ENCODE measurements around the gene GAS6.

Gene GAS6

DNA sequence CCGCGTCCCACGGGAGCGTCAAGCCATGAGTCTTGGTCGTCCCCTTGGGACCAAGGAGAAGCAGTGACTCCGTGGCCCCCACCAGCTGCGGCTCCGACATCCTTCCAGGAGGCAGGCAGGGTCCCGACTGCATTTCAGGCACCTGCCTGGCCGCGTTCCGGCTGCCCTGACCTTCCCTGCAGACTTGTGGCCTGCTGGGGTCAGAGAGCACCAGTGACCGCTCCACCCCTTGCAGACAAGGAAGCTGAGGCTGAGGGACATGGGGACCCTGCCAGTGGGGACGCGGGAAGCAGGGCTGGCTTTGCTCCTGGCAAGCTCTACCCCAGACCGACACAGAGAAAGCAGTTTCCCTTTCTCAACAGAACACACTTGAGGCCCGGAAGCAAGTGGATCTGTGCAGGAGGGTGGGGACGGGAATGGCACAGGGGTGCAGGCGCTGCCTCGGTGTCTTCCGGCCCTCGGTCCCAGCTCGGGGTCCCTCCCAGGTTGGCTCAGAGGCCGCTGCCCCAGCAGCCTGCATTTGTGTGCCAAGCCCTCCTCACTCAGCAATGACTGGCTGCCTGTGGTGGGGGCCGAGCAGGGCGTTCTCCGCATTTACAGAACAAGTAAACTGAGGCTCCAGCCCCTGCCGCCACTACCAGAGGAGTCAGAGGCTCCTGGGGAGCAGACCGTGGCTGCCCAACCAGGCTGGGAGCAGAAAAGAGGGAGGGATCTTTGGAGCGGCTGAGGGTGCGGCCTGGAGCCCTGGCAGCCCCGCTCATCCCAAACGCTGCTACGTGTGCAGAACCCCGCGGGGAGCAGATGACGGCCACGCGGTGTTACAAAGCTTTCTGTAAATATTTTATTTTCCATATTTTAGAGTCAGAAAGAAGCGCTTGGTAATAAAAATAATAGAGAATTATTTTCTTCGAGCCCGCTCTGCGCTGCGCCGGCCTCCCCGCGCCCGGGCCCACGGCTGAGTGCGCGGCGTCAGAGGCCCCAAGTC is 43.9 kb downstream of the GAS6 start:
- DNase-seq (ENCODE audit: low read depth in 3 of 3), result no peak

DNA sequence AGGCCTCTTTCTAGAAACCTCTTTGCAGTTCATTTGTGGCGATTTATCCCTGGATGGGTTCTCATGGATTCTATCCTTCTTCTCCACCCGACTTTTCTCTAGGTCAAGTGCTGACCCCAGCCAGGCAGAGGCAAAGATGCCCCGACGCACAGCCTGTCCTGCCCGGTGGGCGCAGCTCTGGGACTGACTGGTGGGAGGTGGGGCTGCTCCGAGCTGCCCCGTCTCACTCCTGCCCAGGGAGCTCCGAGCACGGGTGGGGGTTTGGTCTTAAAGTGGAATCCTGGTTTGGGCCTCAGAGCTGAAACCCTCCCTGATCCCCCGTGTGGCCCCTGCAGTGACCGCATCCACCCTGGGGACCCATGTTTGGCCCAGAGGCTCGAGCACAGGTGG is 44.5 kb downstream of the GAS6 start:
- DNase-seq (ENCODE audit: low read depth in 3 of 3), result no peak

DNA sequence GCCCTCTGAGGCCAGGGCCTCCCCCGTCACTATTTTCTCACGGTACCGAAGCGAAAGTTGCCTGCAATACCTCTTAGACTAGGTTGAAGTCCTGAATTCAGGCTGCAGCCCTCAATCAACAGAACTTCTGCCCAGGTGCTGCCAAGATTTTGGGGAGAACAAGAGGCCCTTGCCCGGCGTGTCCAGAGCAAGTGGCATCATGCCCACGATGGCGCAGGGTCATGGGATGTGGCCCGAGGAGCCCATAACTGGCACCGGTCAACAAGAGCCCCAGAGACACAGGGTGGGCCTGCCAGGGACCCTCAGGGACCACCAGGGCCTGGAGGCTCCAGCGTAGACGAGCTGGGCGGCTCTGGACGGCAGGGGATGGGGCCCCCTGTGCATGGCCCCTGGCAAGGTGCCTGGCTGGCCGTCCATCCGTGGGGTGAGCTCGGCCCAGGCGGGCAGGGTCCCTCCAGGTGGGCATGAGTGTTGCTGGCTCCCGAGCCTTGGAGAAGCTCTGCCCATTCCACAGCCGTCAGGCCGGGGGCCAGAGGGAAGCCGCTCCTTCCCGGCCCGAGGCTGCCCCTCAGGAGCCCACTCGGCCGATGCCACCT is 45.1 kb downstream of the GAS6 start:
- no peak for DNase-seq (ENCODE audit: low read depth in 3 of 3)

DNA sequence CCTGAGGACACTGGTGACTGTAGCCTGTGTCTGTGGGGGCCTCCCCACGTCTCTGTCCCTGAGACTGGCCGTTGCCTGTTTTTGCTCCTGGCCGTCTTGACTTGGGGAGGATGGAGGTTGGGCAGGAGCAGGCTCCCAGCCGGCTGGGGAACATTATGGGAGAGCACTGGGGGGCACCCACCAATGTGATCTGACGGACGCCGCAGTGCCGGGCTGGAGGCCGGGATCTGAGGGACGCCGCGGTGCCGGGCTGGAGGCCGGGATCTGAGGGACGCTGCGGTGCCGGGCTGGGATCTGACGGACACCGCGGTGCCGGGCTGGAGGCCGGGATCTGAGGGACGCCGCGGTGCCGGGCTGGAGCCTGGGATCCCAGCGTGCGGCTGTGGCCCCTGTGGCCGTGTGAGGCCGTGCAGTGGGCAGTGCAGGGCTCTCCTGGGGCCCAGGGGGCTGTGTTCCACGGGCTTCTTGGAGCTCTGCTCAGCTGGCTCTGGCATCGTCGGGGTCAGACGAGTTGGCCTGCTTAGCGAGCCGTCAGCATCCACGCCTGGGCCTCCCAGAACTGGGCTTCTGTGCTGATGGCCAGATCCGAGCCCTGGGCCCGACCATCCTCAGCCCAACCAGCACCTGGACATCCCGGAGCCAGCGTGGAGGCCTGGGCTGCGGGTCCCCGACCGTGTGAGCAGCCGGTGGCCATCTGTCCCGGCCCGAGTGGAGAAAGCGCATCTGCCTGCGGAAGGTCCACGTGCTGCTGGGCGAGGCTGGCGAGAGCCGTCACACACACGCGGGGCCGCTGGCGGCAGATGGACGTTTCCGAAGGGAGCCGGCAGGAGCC is 45.8 kb downstream of the GAS6 start:
- no peak for DNase-seq (ENCODE audit: low read depth in 3 of 3)

DNA sequence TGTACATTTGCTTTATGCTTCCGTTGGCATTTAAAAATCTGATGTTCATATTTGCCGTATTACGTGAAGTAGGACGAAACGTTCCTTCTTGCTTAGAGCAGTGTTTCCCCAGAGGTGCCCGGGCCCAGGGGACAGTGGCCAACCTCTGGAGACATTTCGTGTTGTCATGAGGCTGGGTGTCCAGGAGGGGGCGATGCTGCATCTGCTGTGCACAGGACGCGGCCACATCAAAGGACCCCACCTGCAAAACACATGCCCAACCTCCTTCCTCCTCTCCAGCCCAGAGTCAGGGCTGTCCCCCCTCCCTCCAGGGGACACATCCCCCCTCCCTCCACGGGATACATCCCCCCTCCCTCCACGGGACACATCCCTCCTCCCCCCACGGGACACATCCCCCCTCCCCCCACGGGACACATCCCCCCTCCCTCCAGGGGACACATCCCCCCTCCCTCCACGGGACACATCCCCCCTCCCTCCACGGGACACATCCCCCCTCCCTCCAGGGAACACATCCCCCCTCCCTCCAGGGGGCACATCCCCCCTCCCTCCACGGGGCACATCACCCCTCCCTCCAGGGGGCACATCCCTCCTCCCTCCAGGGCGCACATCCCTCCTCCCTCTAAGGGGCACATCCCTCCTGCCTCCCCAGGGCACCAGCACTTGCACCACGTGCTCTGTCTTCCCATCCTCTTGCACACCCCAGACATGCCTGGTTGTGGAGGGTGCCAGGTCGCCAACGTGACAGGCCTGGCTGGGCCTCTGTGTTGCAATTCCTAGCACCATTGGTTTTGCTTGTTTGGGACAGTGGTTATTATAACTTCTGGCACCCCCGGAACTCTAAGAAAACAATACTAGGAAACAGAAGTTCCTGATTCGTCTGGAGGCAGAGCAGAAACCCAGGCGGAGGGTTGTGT is 46.7 kb downstream of the GAS6 start:
- DNase-seq (ENCODE audit: low read depth in 3 of 3), result peak; percentile 72 to 85 (median 77)

DNA sequence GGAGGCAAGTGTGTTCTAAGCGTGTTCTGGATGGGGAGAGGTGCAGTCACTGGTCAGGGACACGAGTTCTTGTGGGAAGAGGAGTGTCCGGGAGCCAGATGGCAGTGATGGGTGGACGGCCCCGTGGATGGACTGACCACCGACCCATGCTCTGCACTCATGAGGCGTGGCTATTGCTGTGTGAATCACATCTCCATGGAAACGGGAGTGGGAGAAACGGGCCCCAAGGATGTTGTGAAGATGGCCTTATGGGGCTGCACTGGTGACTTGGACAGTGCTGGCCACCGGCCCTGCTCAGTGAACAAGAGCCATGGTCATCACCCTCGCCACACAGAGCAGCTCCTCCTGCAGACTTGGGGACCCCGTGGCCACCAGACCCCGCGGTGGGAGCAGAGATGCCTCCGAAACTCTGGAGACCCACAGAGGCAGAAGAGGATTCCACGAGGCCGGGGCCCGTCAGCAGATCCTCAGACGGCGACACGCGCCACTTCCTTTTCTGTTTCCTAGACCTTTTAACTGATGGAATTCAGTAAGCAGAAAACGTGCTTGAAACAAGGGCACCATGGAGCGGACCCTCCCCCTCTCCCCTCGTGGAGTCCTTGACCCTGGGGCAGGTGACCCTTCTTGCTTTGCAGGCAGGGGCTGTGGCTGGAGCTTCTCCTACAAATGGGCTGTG is 47.5 kb downstream of the GAS6 start:
- DNase-seq (ENCODE audit: low read depth in 3 of 3), result no peak

DNA sequence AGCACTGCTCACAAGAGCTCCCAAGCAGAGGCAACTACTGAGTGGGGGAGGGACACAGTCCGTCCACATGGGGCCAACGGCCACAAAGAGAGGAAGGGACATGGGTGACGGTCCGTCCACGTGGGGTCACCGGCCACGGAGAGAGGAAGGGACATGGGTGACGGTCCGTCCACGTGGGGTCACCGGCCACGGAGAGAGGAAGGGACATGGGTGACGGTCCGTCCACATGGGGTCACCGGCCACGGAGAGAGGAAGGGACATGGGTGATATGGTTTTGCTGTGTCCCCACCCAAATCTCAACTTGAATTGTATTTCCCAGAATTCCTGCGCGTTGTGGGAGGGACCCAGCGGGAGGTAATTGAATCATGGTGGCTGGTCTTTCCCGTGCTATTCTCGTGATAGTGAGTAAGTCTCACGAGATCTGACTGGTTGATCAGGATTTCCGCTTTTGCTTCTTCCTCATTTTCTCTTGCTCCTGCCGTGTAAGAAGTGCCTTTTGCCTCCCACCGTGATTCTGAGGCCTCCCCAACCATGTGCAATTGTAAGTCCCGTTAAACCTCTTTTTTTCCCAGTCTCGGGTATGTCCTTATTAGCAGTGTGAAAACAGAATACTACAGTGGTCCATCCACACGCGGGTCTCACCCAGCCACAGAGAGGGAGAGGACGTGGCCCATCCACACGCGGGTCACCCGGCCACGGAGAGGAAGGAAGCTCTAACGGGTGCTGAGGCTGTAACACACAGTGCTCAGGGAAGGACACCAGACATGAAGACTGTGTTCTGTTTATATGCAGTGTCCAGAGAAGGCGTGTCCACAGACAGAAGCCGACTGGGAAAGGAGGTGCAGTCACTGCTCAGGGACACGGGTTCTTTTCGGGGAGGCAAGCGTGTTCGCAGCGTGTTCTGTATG is 48.5 kb downstream of the GAS6 start:
- DNase-seq (ENCODE audit: low read depth in 3 of 3), result peak in 1 of 3 donors; percentile 46

DNA sequence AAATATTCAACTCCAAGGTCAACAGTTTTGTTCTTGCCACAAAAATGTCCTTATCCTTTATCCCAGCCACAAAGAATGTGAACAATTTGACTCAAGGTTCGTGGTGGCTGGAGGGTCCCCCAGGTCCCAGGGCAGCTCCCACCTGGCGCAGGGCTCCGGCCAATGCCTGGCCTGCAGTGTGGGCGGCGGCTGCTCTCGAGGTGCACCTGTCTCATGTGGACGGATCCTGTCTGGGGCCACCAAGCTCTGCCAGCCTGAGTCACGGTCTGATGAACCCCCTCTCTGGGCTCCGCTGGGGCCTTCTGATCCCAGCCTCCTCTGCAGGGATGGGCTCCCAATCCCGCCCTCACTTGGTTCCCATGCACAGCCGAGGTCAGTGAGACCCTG is 49.4 kb downstream of the GAS6 start:
- no peak for DNase-seq (ENCODE audit: low read depth in 3 of 3)

DNA sequence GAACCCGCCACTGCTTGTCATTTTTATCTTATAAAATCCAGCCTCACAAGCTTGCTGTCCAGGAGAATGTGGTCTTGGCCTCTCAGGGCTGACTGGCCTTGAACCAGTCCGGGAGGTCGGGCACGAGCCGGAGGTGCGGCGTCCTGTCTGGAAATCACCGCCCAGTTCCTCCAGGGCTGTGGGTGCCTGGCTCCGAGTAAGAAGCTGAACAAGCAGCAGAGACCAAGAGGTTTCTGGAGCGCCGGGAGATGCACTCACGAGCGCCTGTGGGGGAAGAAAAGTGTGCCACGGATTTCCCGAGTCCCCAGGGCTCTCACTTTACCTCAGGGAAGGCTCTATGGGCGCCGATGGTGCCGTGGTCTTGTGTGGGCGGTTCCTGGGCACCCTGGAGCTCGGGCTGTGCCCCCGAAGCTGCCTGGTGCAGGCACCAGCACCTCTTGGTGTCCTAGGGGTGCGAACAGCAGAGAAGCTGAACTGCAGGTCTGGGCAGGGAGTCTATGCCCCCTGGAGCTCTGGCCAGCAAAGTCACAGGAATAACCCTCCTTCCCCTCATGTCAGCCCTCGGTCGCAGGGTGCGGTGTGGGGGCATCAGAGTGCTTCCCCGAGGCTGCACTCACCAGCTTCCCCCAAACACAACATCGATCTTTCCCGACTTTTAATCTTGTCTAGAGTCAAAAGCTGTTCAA is 50.0 kb downstream of the GAS6 start:
- DNase-seq (ENCODE audit: low read depth in 3 of 3), result no peak

DNA sequence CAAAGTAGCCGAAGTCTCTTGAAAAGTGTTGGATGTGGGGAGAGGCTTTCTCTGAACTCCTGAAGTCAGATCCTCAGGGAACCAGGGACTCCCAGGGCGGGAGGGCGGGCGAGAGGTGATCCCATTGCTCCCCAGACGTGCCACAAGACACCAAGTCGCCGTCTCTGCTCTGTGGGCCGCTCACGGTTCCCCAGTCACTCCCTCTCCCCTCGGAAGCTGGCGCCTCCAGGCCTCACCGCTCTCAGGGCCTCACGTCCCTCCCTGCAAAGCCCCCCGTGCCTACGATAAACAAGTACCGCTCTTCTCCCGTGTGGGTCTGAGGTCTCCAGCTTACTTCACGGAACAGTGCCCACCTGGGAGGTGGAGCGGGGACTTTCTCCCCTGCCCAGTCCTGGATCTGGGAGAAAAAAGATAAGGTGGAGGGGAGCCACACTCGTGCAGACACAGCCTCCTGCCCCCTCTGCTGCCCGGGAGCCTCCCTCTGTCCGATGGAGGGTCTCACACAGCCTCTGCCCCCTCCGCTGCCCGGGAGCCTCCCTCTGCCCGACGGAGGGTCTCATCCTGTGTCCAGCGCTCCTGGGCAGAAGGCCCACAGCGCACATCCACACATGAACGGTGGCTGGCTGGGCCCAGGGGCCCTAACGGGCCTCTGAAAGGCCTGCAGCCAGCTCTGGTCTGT is 50.7 kb downstream of the GAS6 start:
- DNase-seq (ENCODE audit: low read depth in 3 of 3), result no peak

DNA sequence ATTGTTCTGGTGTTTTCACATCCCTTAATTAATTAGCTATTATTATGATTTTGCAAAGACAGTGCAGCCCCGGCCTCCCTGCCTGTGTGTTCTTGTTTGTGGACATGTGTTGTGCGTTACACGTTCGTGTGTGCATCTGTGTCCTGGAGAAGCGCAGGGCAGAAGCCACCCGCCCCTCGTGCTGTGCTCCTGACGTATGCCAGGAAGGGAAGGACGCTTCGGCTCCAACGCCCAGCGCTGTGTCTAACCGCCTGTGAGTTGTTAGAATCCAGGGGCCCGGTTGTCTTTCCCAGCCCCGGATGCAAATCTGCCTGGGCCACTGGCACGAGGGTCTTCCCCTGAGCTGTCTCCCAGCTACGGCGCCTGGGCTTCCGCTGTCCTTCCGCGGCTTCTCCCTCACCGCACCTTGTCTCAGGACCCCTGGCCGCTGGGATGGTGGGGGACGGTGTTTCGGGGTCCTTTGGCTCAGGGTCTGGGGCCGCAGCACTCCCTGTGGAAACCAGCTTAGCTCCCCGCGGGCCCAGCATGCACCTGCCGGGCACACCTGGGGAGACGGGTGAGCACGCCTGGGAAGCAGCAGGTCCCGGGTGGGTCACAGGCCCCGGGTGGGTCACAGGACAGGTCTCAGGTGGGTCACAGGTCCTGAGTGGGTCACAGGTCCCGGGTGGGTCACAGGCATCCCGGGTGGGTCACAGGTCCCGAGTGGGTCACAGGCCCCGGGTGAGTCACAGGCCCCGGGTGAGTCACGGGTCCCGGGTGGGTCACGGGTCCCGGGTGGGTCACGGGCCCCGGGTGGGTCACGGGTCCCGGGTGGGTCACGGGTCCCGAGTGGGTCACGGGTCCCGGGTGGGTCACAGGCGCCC is 51.5 kb downstream of the GAS6 start:
- no peak for DNase-seq (ENCODE audit: low read depth in 3 of 3)

DNA sequence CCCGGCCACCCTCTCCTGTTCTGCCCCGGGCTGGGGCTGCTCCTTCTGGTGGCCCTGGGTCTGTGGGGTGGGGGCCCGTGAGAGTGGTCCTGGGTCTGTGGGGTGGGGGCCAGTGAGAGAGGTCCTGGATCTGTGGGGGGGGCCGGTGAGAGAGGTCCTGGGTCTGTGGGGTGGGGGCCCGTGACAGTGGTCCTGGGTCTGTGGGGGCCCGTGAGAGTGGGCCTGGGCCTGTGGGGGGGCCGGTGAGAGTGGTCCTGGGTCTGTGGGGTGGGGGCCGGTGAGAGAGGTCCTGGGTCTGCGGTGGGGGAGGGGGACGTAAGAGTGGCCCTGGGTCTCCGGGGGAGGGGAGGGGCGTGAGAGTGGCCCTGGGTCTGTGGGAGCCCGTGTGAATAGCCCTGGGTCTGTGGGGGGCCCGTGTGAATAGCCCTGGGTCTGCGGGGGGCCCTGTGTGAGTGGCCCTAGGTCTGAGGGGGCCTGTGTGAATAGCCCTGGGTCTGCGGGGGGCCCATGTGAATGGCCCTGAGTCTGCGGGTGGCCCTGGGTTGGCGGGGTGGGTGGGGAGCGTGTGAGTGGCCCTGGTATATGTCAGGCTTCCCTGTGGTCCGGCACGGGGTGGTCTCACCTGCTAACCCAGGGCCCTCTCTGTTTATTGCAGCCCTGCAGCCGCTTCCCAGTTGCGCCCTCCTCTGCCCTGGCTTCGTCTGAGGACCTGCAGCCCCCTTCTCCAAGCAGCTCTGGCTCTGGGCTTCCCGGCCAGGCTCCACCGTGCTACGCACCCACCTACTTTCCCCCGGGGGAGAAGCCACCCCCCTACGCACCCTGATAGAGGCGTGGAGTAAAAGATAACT is 52.6 kb downstream of the GAS6 start:
- no peak for DNase-seq (ENCODE audit: low read depth in 3 of 3)

DNA sequence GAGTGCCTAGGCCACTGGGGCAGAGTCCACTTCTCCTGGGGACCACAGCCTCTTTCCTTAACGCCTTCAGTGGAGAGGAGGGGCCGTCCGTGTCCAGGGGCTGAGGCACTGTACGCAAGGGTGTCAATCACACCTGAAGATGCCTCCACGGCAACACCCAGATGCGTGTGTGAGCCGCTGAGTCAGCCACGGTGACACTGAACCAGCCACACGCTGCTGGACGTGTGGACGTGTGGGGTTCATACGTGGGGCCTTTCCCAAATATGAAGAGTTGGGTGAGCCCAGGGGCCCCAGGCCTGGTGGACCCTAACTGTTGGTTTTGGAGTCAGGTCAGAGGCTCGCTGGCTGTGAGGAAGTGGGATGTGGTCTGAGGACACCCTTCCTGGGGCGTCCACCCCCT is 53.2 kb downstream of the GAS6 start:
- no peak for DNase-seq (ENCODE audit: low read depth in 3 of 3)

DNA sequence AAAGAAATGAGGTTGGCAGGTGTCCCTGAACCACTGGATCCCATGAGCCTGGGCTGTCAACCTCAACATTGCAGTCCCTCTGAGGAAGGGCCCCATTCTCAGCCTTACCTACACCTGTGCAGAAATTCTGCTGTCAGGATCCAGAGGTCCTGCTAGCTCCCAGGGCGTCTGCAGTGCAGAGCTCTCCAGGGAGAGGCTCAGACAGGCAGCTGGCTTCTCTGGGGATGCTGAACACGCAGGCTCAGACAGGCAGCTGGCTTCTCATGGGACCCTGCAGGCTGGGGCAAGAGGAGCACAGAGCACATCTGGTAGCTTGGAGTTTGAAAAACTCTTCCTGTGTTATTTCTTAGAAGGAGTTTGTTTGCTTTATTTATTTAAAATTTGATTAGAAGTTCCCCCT is 53.9 kb downstream of the GAS6 start:
- DNase-seq (ENCODE audit: low read depth in 3 of 3), result no peak

DNA sequence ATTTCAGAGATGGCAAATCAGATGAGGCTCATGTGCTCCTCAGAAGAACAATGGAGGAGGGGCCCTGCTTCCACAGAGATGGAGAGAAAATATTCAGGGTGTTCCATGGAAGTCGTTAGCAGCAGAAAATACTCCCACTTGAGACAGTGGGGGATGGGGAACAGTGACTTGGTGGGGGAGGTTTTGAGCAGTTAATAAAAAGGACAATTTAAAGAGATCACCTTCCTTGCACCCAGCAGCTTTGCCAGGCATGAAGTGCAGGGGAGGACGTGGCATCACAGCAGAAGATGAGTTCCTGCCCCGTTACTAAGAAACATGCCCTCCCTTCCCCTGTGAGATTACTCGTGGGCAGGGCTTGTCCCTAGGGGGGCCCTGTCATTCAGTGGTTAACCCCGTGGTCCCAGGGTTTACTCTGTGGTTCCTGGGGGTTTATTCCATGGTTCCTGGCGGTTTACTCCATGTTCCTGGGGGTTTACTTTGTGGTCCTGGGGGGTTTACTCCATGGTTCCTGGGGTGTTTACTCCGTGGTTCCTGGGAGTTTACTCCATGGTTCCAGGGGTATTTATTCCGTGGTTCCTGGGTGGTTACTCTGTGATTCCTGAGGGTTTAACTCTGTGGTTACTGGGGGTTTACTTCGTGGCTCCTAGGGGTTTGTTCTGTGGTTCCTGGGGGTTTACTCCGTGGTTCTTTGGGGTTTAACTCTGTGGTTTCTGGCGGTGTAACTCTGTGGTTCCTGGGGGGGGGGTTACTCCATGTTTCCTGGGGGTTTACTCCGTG is 55.6 kb downstream of the GAS6 start:
- DNase-seq (ENCODE audit: low read depth in 3 of 3), result no peak

DNA sequence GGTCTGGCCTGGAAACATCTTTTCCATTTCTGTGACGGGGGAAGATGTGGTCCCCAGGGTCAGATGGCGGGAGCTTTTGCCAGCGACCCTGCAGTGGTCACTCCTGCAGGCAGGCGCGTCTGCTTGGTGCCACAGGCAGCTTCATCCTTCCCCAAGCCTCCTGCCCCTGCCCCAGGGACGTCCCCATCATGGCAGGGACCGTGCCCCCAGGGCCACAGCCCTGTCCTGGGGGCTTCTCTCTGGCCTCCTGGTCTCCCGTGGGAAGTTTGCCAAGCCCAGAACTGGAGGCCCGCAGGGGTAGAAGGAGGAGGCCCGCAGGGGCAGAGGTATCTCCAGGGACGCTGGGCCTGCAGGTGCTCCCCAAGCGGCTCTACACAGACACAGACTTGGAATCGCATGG is 57.4 kb downstream of the GAS6 start:
- DNase-seq (ENCODE audit: low read depth in 3 of 3), result no peak
